Upper lobe of left lung (tissue), 4 donors: ENCODE measurements around the gene NEURL1.

Source experiments
- CTCF ChIP-seq, 6 experiments: fragments of 450-650 bp in 4 of 6; fragments of 200-600 bp in 2 of 6; sonication (generic) in 2 of 6; IDR thresholded peaks; one replicate each; pipeline ENCODE4 v1.5.1; 2016 to 2019; ENCODE audit warnings: antibody characterized with exemption in 6 of 6
- EP300 ChIP-seq, 4 donors: sonication (generic); formaldehyde crosslinking; IDR thresholded peaks; one replicate each; pipeline ENCODE4 v1.5.1; 2017; ENCODE audit warnings: antibody characterized with exemption in 4 of 4, control low read depth in 2 of 4
- POLR2A ChIP-seq, 4 donors: fragments of 450-650 bp; IDR thresholded peaks; one replicate each; pipeline ENCODE4 v1.5.1; 2016 to 2017; ENCODE audit warnings: antibody characterized with exemption in 4 of 4, mild to moderate bottlenecking in 2 of 4
- POLR2AphosphoS5 ChIP-seq, 2 donors: sonication (generic); formaldehyde crosslinking; IDR thresholded peaks; one replicate each; pipeline ENCODE4 v1.5.1; 2017; ENCODE audit warnings: antibody characterized with exemption in 2 of 2

GRCh38 chr10:103493916-103494877 lies 692 bp downstream of the NEURL1 start:
- no peak for TF ChIP-seq CTCF (IDR thresholded peaks at IDR 0.05)
- TF ChIP-seq POLR2A (IDR thresholded peaks at IDR 0.05) = no peak
- no peak for TF ChIP-seq POLR2AphosphoS5 (IDR thresholded peaks at IDR 0.05)
- no peak for TF ChIP-seq EP300 (IDR thresholded peaks at IDR 0.05)
